RWPE2 (cell line): ENCODE measurements around the gene RAB20.

ENCODE experiments used
- ATAC-seq: fragments of 200-7000 bp; cut with Tn5 transposase; 3 replicates; pipeline ENCODE4 v1.9.1; 2021; ENCODE audit warnings: low read depth
- DNase-seq: peaks from one replicate; pipeline ENCODE4 v3.0.0-alpha.2; 2020; ENCODE audit warnings: low spot score
- H3K27ac ChIP-seq: fragments of 450-650 bp; 2 replicates; pipeline ENCODE4 v1.5.1; 2017; ENCODE audit warnings: mild to moderate bottlenecking; ENCODE audit not compliant: poor library complexity, severe bottlenecking
- H3K27me3 ChIP-seq: fragments of 250-450 bp; sonication (Bioruptor Pico); 2 replicates; pipeline ENCODE4 v1.5.1; 2021; ENCODE audit warnings: mild to moderate bottlenecking, moderate library complexity; ENCODE audit not compliant: insufficient read depth, poor library complexity, severe bottlenecking
- H3K36me3 ChIP-seq: fragments of 250-450 bp; sonication (Bioruptor Pico); 2 replicates; pipeline ENCODE4 v1.5.1; 2020; ENCODE audit warnings: low read depth, mild to moderate bottlenecking, moderate library complexity
- H3K4me1 ChIP-seq: fragments of 250-450 bp; sonication (Bioruptor Pico); 2 replicates; pipeline ENCODE4 v1.5.1; 2021; ENCODE audit warnings: mild to moderate bottlenecking, moderate library complexity; ENCODE audit not compliant: insufficient read depth, poor library complexity, severe bottlenecking
- H3K4me3 ChIP-seq: fragments of 250-450 bp; sonication (Bioruptor Pico); 2 replicates; pipeline ENCODE4 v1.5.1; 2021; ENCODE audit warnings: mild to moderate bottlenecking, moderate library complexity; ENCODE audit not compliant: severe bottlenecking
- H3K9me3 ChIP-seq: fragments of 250-450 bp; sonication (Bioruptor Pico); 2 replicates; pipeline ENCODE4 v1.5.1; 2021; ENCODE audit warnings: mild to moderate bottlenecking, moderate library complexity; ENCODE audit not compliant: severe bottlenecking
- CTCF ChIP-seq: fragments of 450-650 bp; IDR thresholded peaks from one replicate; pipeline ENCODE4 v1.5.1; 2017; ENCODE audit warnings: mild to moderate bottlenecking, moderate library complexity; ENCODE audit not compliant: poor library complexity, severe bottlenecking

Gene RAB20

DNA sequence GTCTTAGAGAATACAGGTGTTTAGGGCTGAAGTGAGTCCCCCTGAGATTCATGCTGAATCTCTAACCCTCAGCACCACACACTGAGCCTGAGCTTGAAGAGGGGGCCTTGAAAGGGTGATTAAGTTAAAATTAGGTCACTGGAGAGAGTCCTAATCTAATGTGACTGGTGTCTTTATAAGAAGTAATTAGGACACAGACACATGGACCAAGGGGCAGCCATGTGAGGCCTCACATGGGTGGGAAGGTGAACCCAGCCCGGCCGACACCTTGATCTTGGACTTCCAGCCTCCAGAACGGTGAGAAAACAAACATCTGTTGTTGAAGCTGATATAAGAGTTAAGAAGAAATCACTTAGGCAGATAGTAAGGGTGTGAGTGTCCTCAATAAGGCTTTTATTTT, 7.1 kb upstream of the RAB20 start:
- H3K9me3 ChIP-seq: no peaks in the 10 kb centered on the region
- no peak for DNase-seq
- no peaks in the 10 kb centered on the region for H3K4me1 ChIP-seq
- H3K27me3 ChIP-seq: no peaks in the 10 kb centered on the region
- TF ChIP-seq CTCF: no peak
- H3K4me3 ChIP-seq: no peak overlapping the region
- no peak overlapping the region for H3K27ac ChIP-seq
- no peaks in the 10 kb centered on the region for H3K36me3 ChIP-seq
- no peak for ATAC-seq

DNA sequence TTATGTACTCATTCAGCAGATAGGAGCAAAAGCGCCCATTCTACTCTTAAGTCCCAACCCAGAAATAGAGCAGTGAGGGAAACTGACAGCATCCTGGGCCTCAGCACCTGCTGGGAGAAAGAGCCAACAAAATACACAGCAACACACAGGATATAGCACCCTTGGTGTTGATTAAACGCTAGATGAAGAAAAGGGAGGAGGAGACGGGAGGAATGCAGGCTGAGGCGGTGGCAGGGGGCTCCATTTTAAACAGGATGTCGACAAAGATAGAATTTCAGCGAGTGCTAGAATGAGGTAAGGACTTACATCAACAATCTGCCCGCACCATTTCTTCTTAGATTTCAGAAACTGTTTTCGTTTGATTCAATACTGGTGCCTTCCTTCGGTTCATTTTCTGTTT, 4.6 kb upstream of the RAB20 start:
- DNase-seq (no peak), ATAC-seq (no peak)
- no peaks in the 10 kb centered on the region for H3K36me3 ChIP-seq
- H3K4me1 ChIP-seq: peaks cover 4% of the 10 kb centered on the region
- no peak overlapping the region for H3K27ac ChIP-seq
- H3K9me3 ChIP-seq: no peaks in the 10 kb centered on the region
- H3K27me3 ChIP-seq: no peaks in the 10 kb centered on the region
- no peak overlapping the region for H3K4me3 ChIP-seq
- TF ChIP-seq CTCF: no peak

DNA sequence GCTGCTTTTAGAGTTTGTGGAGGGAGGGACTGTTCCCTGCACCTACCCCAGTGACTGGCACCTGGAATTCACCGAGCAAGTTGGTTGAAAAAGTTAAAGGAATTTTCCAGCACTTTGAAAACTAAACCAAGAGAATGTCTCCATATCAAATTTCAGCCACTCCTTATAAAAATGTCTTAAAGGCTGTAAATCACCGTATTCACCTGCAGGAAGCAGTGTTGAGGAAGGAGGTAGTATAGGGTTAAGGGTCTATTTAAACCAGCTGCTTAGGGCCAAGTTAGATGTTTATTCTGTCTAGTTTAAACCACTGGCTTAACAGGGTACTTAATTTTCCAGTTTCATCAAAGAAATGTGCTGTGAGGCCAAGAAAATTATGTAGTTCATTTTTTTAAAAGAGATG, 3.8 kb upstream of the RAB20 start:
- H3K9me3 ChIP-seq: no peaks in the 10 kb centered on the region
- no peak overlapping the region for H3K27ac ChIP-seq
- H3K27me3 ChIP-seq: no peaks in the 10 kb centered on the region
- DNase-seq: no peak
- no peak overlapping the region for H3K4me3 ChIP-seq
- H3K4me1 ChIP-seq: peaks cover 6% of the 10 kb centered on the region
- no peaks in the 10 kb centered on the region for H3K36me3 ChIP-seq
- TF ChIP-seq CTCF: peak; percentile 31
- no peak for ATAC-seq

DNA sequence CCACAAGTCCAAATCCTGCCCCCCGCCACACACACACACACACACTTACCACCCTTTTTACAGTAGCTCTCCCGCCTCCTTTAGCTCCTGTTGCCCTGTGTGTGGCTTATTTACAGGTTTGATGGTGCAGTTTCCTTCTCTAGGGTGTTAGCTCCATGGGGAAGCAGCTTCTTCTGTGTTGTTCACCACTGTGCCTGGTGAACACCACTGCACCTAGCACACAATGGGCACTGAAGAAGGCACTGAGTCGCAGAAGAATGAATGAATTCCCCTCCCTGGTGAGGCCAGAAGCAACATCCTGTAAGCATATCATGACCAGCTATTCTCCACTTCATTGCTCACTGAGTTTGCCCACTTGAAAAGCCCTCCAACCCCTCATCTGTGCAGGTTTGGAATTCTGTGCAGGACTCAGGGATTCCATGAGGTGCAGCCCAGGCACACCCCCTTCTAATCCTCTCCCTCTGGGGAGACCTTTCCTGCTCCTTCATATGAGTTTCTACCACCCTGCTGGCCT, 3.0 kb upstream of the RAB20 start:
- no peaks in the 10 kb centered on the region for H3K36me3 ChIP-seq
- no peak for TF ChIP-seq CTCF
- DNase-seq: no peak
- no peaks in the 10 kb centered on the region for H3K27me3 ChIP-seq
- no peak overlapping the region for H3K27ac ChIP-seq
- peaks cover 7% of the 10 kb centered on the region for H3K4me1 ChIP-seq
- H3K9me3 ChIP-seq: no peaks in the 10 kb centered on the region
- ATAC-seq: no peak
- H3K4me3 ChIP-seq: no peak overlapping the region

- H3K27ac ChIP-seq: no peak overlapping the region
- no peak for ATAC-seq
- H3K4me1 ChIP-seq: peaks cover 7% of the 10 kb centered on the region
- no peaks in the 10 kb centered on the region for H3K36me3 ChIP-seq
- TF ChIP-seq CTCF: no peak
- no peak overlapping the region for H3K4me3 ChIP-seq
- H3K27me3 ChIP-seq: no peaks in the 10 kb centered on the region
- no peak for DNase-seq
- no peaks in the 10 kb centered on the region for H3K9me3 ChIP-seq
Observed at GRCh38 chr13:110563463-110563774, 1.9 kb upstream of the RAB20 start.
